SW 1271 (cell line): ENCODE results near the gene XRCC4.

Experiments
- DNase-seq, 2 experiments: peaks; one replicate each; lab custom pipeline; 2025; lab: John Stamatoyannopoulos, UW

Gene XRCC4

DNA sequence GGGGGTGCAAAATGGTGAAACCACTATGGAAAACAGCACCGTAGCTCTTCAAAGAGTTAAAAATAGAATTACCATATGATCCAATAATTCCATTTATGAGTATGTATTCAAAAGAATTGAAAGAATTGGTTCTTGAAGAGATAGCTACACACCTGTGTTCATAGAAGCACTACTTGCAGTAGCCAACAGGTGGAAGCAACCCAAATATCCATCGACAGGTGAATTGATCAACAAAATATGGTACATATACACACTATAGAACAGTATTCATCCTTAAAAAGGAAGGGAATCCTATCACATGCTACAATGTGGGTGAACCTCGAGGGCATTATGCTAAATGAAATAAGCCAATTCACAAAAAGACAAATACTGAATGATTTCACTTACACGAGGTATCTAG lies 308.5 kb downstream of the XRCC4 start:
- DNase-seq = no peak

DNA sequence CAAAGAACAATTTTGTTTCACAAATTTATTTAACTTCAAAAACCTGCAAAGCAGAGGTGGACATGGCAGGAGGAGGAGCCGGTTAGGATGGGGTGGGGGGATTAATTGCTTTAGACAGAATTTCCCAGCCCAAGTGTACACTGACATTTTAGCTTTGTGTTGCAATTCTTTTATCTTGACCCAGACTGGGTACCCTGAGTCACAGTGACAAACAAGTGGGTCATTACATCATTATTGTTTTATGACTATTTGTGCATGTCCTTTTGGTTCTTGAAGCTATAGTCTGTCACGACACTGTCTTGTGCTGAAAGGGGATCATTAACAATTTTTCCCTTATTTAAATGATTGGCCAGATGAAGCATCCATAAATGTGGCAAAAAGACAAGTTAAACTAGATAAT lies 309.7 kb downstream of the XRCC4 start:
- DNase-seq = no peak

- no peak for DNase-seq
Observed at GRCh38 chr5:83388608-83389007, 311.3 kb downstream of the XRCC4 start.

GRCh38 chr5:83392766-83393503 lies 315.6 kb downstream of the XRCC4 start:
- no peak for DNase-seq

GRCh38 chr5:83393504-83393866 lies 316.1 kb downstream of the XRCC4 start:
- DNase-seq = no peak

DNA sequence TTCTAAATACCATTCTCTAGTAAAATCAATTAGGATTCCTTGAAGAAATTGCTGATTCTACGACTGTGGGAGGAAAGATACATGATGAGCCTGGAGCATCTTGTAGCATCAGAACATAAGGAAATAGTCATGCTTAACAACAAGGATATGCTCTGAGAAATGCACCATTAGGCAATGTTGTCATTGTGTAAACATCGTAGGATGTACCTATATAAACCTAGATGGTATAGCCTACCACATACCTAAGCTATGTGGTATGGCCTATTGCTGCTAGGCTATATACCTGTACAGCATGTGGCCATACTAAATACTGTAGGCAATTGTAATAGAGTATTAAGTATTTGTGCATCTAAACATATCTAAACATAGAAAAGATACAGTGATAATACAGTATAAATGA lies 316.8 kb downstream of the XRCC4 start:
- DNase-seq = no peak

DNA sequence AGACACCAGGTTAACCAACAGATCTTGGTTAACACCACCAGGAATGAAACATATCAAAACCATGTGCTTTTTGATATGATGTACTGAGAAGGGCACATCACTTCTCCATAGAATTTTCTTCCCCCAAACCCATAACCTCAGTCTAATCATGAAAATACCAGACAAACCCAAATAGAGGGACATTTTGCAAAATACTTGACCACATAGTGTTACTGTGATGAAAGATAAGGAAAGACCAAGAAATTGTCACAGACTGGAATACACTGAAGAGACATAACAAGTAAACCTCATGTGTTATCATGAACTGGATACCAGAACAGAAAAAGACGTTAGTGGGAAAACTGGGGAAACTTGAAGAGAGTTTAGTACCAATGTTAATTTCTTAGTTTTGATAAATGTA lies 319.3 kb downstream of the XRCC4 start:
- DNase-seq = no peak

GRCh38 chr5:83397658-83398057 lies 320.3 kb downstream of the XRCC4 start:
- no peak for DNase-seq

GRCh38 chr5:83400241-83400640 lies 322.9 kb downstream of the XRCC4 start:
- DNase-seq = no peak

- no peak for DNase-seq
Observed at GRCh38 chr5:83400701-83401100, 323.4 kb downstream of the XRCC4 start.

DNA sequence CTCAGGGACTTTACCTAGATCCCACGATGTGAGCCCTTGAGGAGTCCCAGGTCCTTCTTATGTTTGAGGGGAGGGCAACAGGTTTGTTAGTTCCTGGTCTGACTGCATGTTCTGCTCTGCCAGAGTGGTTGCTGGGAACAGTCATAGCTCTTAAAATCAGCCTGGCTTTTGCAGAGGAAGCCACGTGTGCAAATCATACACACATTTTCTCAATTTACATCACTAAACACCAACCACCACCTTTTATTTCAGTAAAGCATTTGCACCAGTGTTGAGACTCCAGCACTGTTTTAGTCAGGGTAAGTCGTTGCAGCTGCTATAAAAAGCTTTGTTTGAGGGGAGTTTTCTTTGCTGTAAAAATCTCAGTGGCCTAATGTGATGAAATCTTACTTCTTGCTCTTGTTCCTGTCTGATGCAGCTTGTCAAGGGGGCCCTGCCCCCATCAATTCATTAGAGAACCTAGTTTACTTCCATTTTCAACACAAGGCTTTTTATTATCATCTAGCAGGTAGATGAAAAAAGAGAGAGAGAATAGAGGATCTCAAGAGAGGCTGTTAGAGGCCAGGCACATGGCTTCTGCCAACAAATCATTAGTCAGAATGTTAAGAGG lies 323.9 kb downstream of the XRCC4 start:
- DNase-seq = no peak

- no peak for DNase-seq
Observed at GRCh38 chr5:83401775-83402174, 324.4 kb downstream of the XRCC4 start.
